ENCODE measurements around the gene PRR11.
A peak's percentile ranks its signal among the peaks of the same experiment; 100 is the strongest.

PRR11 gene

DNA sequence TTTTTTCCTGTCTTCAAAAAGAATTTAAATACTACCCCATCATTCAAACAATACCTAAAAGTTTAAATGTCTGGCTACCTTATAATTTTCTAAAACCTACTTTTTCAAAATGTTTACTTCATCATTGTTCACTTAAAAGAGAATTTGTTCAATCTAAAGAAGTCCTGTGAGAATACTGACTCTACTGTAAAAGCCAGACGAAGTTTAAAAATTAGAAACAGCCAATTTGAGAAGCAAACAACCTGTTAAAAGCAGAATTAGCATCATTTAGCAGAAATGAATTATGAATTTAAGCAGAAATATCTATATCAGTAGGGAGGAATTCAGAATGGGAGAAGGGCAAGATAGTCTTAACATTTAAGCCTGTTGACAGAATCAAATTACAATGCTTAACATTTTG, 2.6 kb upstream of the PRR11 start:
- Histone ChIP-seq H3K27me3 (ENCODE audit: control insufficient read depth in 1 of 2, insufficient read depth in 2 of 2, low read length in 2 of 2) (no peaks in the 10 kb centered on the region), H3K4me3 (ENCODE audit: low read length in 2 of 2) (no peak overlapping the region), H3K4me1 (ENCODE audit: control insufficient read depth, insufficient read depth, low read length) (peaks cover 6% of the 10 kb centered on the region), H3K9me3 (ENCODE audit: control insufficient read depth in 2 of 2, low read length in 2 of 2) (no peaks in the 10 kb centered on the region), H3K27ac (ENCODE audit: low read length) (no peak overlapping the region), H3K36me3 (ENCODE audit: control insufficient read depth in 2 of 2, insufficient read depth in 2 of 2, low read length in 2 of 2) (no peaks in the 10 kb centered on the region), H3K9ac (ENCODE audit: low read length in 2 of 2) (no peak overlapping the region)

DNA sequence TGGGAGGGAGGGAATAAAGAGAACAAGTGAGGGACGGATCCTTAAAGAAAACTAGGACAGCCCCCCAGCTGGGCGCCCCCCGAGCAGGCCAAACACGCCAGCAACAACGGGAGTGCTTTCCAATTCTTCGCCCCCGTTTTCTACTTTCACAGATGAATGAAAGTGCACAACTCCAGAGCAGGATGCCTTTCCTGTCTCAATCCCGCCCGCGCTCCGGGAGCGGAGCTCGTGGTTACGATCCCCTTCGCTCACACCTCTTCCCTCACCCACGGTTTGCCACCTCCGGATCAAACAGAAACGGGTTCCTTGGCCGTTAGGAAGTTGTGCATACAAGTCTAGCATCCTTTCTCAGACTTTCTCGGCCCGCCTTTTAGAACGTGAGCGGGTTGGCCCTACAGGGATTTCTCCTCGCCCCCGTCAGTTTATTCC, 1.2 kb upstream of the PRR11 start:
- Histone ChIP-seq H3K4me1 (ENCODE audit: control insufficient read depth, insufficient read depth, low read length) (peaks cover 6% of the 10 kb centered on the region), H3K4me3 (ENCODE audit: low read length in 2 of 2) (peak overlapping the region; percentile 88 to 90), H3K27me3 (ENCODE audit: control insufficient read depth in 1 of 2, insufficient read depth in 2 of 2, low read length in 2 of 2) (no peaks in the 10 kb centered on the region), H3K27ac (ENCODE audit: low read length) (peak overlapping the region; percentile 84), H3K36me3 (ENCODE audit: control insufficient read depth in 2 of 2, insufficient read depth in 2 of 2, low read length in 2 of 2) (no peaks in the 10 kb centered on the region), H3K9me3 (ENCODE audit: control insufficient read depth in 2 of 2, low read length in 2 of 2) (no peaks in the 10 kb centered on the region), H3K9ac (ENCODE audit: low read length in 2 of 2) (peak overlapping the region; percentile 84)

DNA sequence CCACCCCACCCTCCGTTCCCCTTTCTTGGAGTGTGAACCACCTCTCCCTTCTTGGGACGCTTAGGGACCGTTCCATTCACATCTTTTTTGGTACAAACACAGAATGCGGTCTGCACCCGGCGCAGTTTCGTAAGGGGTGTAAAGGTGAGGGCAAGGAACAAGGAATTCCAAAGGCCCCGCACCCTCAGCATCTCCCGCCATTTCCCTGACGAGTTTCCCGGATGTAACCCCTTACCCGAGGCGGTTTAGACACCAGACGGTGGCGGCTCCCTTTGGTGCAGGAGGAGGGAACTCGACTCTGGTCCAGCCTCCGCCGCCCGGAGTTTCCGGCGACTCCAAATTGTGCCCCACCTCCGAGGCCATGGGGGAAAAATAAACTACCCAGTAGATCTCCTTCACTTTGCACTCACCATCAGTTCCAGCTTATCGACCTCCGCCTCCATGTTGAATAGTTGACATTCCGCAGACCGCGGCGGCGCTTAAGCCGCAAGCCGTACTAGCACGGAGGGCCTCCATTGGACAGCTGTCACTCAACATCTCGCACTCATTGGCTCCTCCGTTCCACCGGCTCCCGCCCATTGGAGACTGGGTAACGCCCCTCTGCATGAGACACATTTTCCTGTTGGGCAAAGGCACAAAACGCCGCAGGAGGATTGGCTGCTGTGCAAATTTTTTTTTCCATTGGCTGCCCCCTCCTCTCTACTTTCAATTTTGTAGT, 666 bp upstream of the PRR11 start, which contains the start of gene SKA2:
Gene SKA2 (minus strand): TSS at position 466 of the 718 bp plus-strand sequence. CDS start 23 bp downstream, at position 443.
- no peaks in the 10 kb centered on the region for H3K36me3 ChIP-seq (ENCODE audit: control insufficient read depth in 2 of 2, insufficient read depth in 2 of 2, low read length in 2 of 2)
- H3K9me3 ChIP-seq (ENCODE audit: control insufficient read depth in 2 of 2, low read length in 2 of 2), result no peaks in the 10 kb centered on the region
- no peaks in the 10 kb centered on the region for H3K27me3 ChIP-seq (ENCODE audit: control insufficient read depth in 1 of 2, insufficient read depth in 2 of 2, low read length in 2 of 2)
- peaks cover 6% of the 10 kb centered on the region for H3K4me1 ChIP-seq (ENCODE audit: control insufficient read depth, insufficient read depth, low read length)
- H3K4me3 ChIP-seq (ENCODE audit: low read length in 2 of 2), result peak within 1 kb of the TSS; percentile 88 to 90
- peak within 1 kb of the TSS; percentile 84 for H3K9ac ChIP-seq (ENCODE audit: low read length in 2 of 2)
- H3K27ac ChIP-seq (ENCODE audit: low read length), result peak within 1 kb of the TSS; percentile 84

DNA sequence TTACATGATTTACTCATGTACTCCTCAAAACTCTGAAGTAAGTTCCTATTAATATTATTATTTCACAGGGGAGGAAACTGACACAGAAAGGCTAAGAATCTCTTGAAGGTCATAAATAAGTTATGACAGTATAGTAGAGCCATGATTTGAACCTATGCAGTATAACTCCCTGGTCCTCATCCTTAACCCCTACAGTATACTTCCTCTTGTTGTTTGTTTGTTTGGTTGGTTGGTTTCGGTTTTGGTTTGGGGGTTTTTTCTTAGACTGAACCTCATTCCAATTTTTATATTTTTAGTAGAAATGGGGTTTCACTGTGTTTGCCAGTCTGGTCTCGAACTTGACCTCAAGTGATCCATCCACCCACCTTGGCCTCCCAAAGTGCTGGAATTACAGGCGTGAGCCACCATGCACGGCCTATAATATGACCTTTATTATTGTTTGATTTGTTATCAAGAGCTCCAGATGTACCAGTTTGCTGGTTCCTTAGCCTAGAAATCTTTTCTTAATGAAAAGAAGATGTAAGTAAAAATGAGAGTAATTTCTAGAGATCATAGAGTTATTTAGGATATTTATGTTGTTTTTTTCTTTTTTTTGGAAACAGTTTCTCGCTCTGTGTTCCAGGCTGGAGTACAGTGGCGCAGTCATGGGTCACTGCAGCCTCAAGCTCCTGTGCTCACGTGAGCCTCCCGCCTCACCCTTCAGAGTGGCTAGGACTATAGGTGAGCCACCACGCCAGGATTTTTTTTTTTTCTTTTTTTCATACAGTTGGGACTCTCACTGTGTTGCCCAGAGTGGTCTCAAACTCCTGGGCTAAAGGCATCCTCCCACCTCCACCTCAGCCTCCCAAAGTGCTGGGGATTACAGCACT, 4.8 kb downstream of the PRR11 start:
- Histone ChIP-seq H3K9me3 (ENCODE audit: control insufficient read depth in 2 of 2, low read length in 2 of 2) (no peaks in the 10 kb centered on the region), H3K36me3 (ENCODE audit: control insufficient read depth in 2 of 2, insufficient read depth in 2 of 2, low read length in 2 of 2) (no peaks in the 10 kb centered on the region), H3K27ac (ENCODE audit: low read length) (no peak overlapping the region), H3K9ac (ENCODE audit: low read length in 2 of 2) (no peak overlapping the region), H3K4me1 (ENCODE audit: control insufficient read depth, insufficient read depth, low read length) (no peaks in the 10 kb centered on the region), H3K27me3 (ENCODE audit: control insufficient read depth in 1 of 2, insufficient read depth in 2 of 2, low read length in 2 of 2) (no peaks in the 10 kb centered on the region), H3K4me3 (ENCODE audit: low read length in 2 of 2) (no peak overlapping the region)

DNA sequence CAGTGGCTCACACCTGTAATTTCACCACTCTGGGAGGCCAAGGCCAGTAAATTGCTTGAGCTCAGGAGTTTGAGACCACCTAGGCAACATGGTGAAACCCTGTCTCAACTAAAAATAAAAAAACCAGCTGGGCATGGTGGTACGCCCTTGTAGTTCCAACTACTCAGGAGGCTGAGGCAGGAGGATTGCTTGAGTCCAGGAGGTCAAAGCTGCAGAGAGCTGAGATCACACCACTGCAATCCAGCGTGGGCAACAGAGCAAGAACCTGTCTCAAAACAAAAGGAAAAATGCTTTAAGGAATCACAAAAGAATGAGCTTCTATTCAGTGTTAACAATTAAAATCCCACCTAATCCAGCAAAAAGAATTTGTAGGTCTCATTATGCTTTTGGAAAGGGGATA, 5.9 kb downstream of the PRR11 start:
- H3K36me3 ChIP-seq (ENCODE audit: control insufficient read depth in 2 of 2, insufficient read depth in 2 of 2, low read length in 2 of 2), result no peaks in the 10 kb centered on the region
- H3K9ac ChIP-seq (ENCODE audit: low read length in 2 of 2), result no peak overlapping the region
- H3K4me1 ChIP-seq (ENCODE audit: control insufficient read depth, insufficient read depth, low read length), result no peaks in the 10 kb centered on the region
- no peak overlapping the region for H3K27ac ChIP-seq (ENCODE audit: low read length)
- H3K27me3 ChIP-seq (ENCODE audit: control insufficient read depth in 1 of 2, insufficient read depth in 2 of 2, low read length in 2 of 2), result no peaks in the 10 kb centered on the region
- H3K4me3 ChIP-seq (ENCODE audit: low read length in 2 of 2), result no peak overlapping the region
- H3K9me3 ChIP-seq (ENCODE audit: control insufficient read depth in 2 of 2, low read length in 2 of 2), result no peaks in the 10 kb centered on the region

DNA sequence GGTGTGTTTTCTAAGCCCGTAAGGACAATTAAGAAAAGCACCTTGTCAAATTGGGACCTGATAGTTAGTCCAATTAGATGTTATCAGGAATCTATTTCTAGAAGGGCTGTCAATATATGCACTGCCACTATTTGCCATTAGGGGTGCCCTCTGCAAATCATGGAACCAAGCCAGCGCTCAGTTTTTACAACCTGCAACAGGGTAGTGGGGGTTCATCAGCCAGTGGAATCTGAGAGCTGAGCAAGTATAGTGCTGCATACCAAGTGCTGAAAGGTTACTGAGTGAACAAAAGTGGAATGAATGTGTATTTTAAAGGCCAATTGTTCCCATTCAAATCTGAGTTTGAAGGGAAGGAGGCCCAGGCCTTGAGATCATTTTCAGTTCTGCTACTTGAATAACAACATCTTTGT, 10.4 kb downstream of the PRR11 start:
- Histone ChIP-seq H3K9ac (ENCODE audit: low read length in 2 of 2) (no peak overlapping the region), H3K27me3 (ENCODE audit: control insufficient read depth in 1 of 2, insufficient read depth in 2 of 2, low read length in 2 of 2) (no peaks in the 10 kb centered on the region), H3K4me3 (ENCODE audit: low read length in 2 of 2) (no peak overlapping the region), H3K27ac (ENCODE audit: low read length) (no peak overlapping the region), H3K36me3 (ENCODE audit: control insufficient read depth in 2 of 2, insufficient read depth in 2 of 2, low read length in 2 of 2) (no peaks in the 10 kb centered on the region), H3K4me1 (ENCODE audit: control insufficient read depth, insufficient read depth, low read length) (no peaks in the 10 kb centered on the region), H3K9me3 (ENCODE audit: control insufficient read depth in 2 of 2, low read length in 2 of 2) (no peaks in the 10 kb centered on the region)

DNA sequence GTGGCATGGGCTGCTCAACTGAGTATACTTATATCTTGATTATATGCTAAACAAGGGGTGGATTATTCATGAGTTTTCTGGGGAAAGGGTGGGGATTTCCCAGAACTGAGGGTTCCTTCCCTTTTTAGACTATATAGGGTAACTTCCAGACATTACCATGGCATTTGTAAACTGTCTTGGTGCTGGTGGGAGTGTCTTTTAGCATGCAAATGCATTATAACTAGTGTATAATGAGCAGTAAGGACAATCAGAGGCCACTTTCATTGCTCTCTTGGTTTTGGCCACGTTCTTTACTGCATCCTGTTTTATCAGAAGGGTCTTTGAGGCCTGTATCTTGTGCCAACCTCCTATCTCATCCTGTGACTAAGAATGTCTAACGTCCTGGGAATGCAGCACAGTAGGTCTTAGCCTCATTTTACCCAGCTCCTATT, 12.0 kb downstream of the PRR11 start:
- Histone ChIP-seq H3K9ac (ENCODE audit: low read length in 2 of 2) (no peak overlapping the region), H3K27ac (ENCODE audit: low read length) (no peak overlapping the region), H3K9me3 (ENCODE audit: control insufficient read depth in 2 of 2, low read length in 2 of 2) (no peaks in the 10 kb centered on the region), H3K27me3 (ENCODE audit: control insufficient read depth in 1 of 2, insufficient read depth in 2 of 2, low read length in 2 of 2) (no peaks in the 10 kb centered on the region), H3K4me3 (ENCODE audit: low read length in 2 of 2) (no peak overlapping the region), H3K4me1 (ENCODE audit: control insufficient read depth, insufficient read depth, low read length) (no peaks in the 10 kb centered on the region), H3K36me3 (ENCODE audit: control insufficient read depth in 2 of 2, insufficient read depth in 2 of 2, low read length in 2 of 2) (no peaks in the 10 kb centered on the region)

DNA sequence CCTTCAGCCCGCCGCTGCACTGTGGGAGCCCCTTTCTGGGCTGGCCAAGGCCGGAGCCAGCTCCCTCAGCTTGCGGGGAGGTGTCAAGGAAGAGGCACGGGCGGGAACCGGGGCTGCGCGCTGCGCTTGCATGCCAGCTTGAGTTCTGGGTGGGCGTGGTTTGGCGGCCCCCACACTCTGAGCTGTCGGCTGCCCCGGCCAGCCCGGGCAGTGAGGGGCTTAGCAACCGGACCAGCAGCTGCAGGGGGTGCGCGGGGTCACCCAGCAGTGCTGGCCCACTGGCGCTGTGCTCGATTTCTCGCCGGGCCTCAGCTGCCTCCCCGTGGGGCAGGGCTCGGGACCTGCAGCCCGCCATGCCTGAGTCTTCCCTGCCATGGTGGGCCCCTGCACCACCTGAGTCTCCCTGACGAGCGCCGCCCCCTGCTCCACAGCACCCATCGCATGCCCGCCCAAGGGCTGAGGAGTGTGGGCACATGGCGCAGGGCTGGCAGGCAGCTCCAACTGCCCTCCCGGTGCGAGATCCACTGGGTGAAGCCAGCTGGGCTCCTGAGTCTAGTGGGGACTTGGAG, 17.0 kb downstream of the PRR11 start:
- H3K36me3 ChIP-seq (ENCODE audit: control insufficient read depth in 2 of 2, insufficient read depth in 2 of 2, low read length in 2 of 2), result no peaks in the 10 kb centered on the region
- no peaks in the 10 kb centered on the region for H3K4me1 ChIP-seq (ENCODE audit: control insufficient read depth, insufficient read depth, low read length)
- H3K27ac ChIP-seq (ENCODE audit: low read length), result no peak overlapping the region
- no peaks in the 10 kb centered on the region for H3K9me3 ChIP-seq (ENCODE audit: control insufficient read depth in 2 of 2, low read length in 2 of 2)
- H3K27me3 ChIP-seq (ENCODE audit: control insufficient read depth in 1 of 2, insufficient read depth in 2 of 2, low read length in 2 of 2), result no peaks in the 10 kb centered on the region
- H3K9ac ChIP-seq (ENCODE audit: low read length in 2 of 2), result no peak overlapping the region
- no peak overlapping the region for H3K4me3 ChIP-seq (ENCODE audit: low read length in 2 of 2)

DNA sequence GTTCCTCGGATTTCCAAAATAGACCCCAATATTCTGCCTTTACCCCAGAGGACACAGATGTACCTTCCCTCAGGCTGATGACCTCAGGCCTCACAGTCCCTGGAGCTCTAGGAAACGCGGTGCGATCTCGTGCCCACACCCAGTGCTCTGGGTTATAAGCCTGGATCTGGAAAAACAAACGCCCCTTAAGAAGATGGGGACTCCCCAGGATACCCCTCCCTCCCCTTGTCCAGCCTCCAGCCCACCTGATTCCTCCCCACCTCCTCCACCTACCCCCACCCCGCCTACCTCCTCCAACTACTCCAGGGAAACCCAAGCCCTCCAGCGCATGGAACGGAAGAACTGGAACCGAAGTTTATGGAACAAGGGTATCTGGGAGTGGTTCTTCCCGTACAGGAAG, 19.1 kb downstream of the PRR11 start:
- H3K9me3 ChIP-seq (ENCODE audit: control insufficient read depth in 2 of 2, low read length in 2 of 2), result no peaks in the 10 kb centered on the region
- no peak overlapping the region for H3K4me3 ChIP-seq (ENCODE audit: low read length in 2 of 2)
- no peak overlapping the region for H3K9ac ChIP-seq (ENCODE audit: low read length in 2 of 2)
- H3K27ac ChIP-seq (ENCODE audit: low read length), result no peak overlapping the region
- H3K27me3 ChIP-seq (ENCODE audit: control insufficient read depth in 1 of 2, insufficient read depth in 2 of 2, low read length in 2 of 2), result no peaks in the 10 kb centered on the region
- H3K4me1 ChIP-seq (ENCODE audit: control insufficient read depth, insufficient read depth, low read length), result no peaks in the 10 kb centered on the region
- H3K36me3 ChIP-seq (ENCODE audit: control insufficient read depth in 2 of 2, insufficient read depth in 2 of 2, low read length in 2 of 2), result no peaks in the 10 kb centered on the region

DNA sequence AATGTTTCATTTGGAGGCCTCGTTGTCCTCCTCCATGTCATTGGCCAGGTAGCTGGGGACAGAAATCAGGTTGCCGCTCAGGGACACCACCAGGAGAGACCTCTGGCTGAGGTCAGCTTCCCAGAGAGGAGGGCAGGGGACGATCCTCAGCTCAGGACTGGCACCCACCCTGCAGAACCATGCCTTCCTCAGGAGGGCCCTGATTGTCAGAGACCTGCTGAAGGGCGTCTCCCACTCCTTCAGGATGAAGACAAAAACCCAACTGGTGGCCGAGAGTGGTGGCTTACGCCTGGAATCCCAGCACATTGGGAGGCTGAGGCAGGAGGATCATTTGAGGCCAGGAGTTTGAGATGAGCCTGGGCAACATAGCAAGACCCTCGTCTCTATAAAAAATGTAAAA, 19.5 kb downstream of the PRR11 start:
- H3K9me3 ChIP-seq (ENCODE audit: control insufficient read depth in 2 of 2, low read length in 2 of 2), result no peaks in the 10 kb centered on the region
- no peaks in the 10 kb centered on the region for H3K27me3 ChIP-seq (ENCODE audit: control insufficient read depth in 1 of 2, insufficient read depth in 2 of 2, low read length in 2 of 2)

More for the DNA sequence above, 19.5 kb downstream of the PRR11 start:
- no peak overlapping the region for H3K9ac ChIP-seq (ENCODE audit: low read length in 2 of 2)
- H3K4me3 ChIP-seq (ENCODE audit: low read length in 2 of 2), result no peak overlapping the region
- H3K4me1 ChIP-seq (ENCODE audit: control insufficient read depth, insufficient read depth, low read length), result no peaks in the 10 kb centered on the region
- H3K27ac ChIP-seq (ENCODE audit: low read length), result no peak overlapping the region
- H3K36me3 ChIP-seq (ENCODE audit: control insufficient read depth in 2 of 2, insufficient read depth in 2 of 2, low read length in 2 of 2), result no peaks in the 10 kb centered on the region

Data from stomach smooth muscle (tissue), 2 donors.